OCI-M1 (cell line): ENCODE measurements around the gene ZDHHC3.
A peak's percentile ranks its signal among the peaks of the same experiment; 100 is the strongest.

Experiments used
- DNase-seq: peaks from one replicate; lab custom pipeline; 2025; lab: John Stamatoyannopoulos, UW

The ZDHHC3 gene

GRCh38 chr3:44976002-44976815 lies at the start of gene ZDHHC3, which contains the start of gene EXOSC7:
ZDHHC3 (minus strand) TSS chr3:44976174; CDS start chr3:44959436, 16,738 bp downstream.
EXOSC7 (plus strand) TSS chr3:44976244; CDS start chr3:44976278, 34 bp downstream.
- DNase-seq, result peak; percentile 85

GRCh38 chr3:45024542-45025255 lies 48.7 kb upstream of the ZDHHC3 start:
- no peak for DNase-seq

- DNase-seq, result no peak
These were observed 47.7 kb upstream of the ZDHHC3 start for GRCh38 chr3:45023675-45024074.

GRCh38 chr3:45021524-45022297 lies 45.7 kb upstream of the ZDHHC3 start:
- DNase-seq, result no peak

GRCh38 chr3:45020534-45020933 lies 44.6 kb upstream of the ZDHHC3 start:
- DNase-seq, result no peak

GRCh38 chr3:45017821-45018220 lies 41.8 kb upstream of the ZDHHC3 start:
- no peak for DNase-seq

GRCh38 chr3:45016916-45017315 lies 40.9 kb upstream of the ZDHHC3 start:
- DNase-seq, result no peak

GRCh38 chr3:45012577-45012976 lies 36.6 kb upstream of the ZDHHC3 start:
- no peak for DNase-seq

- DNase-seq, result peak; percentile 7
These were observed 36.0 kb upstream of the ZDHHC3 start for GRCh38 chr3:45011756-45012508.

- no peak for DNase-seq
These were observed 34.9 kb upstream of the ZDHHC3 start for GRCh38 chr3:45010811-45011333.

GRCh38 chr3:45009868-45010267 lies 33.9 kb upstream of the ZDHHC3 start:
- DNase-seq, result no peak

GRCh38 chr3:45008117-45008516 lies 32.1 kb upstream of the ZDHHC3 start:
- DNase-seq, result no peak

- DNase-seq, result no peak
These were observed 31.1 kb upstream of the ZDHHC3 start for GRCh38 chr3:45007091-45007490.

- no peak for DNase-seq
These were observed 27.9 kb upstream of the ZDHHC3 start for GRCh38 chr3:45003859-45004258.

- no peak for DNase-seq
These were observed 27.4 kb upstream of the ZDHHC3 start for GRCh38 chr3:45003406-45003805.

GRCh38 chr3:45002720-45003119 lies 26.7 kb upstream of the ZDHHC3 start:
- DNase-seq, result no peak

- no peak for DNase-seq
These were observed 26.2 kb upstream of the ZDHHC3 start for GRCh38 chr3:45002139-45002660.

GRCh38 chr3:45001738-45002137 lies 25.8 kb upstream of the ZDHHC3 start:
- DNase-seq, result no peak

- no peak for DNase-seq
These were observed 24.8 kb upstream of the ZDHHC3 start for GRCh38 chr3:45000823-45001222.

GRCh38 chr3:44999782-45000181 lies 23.8 kb upstream of the ZDHHC3 start:
- DNase-seq, result no peak

GRCh38 chr3:44996556-44996969 lies 20.6 kb upstream of the ZDHHC3 start:
- no peak for DNase-seq
